Stimulated activated CD8-positive, alpha-beta memory T cell treated with anti-CD3 and anti-CD28 coated beads, Interleukin-15, amount 100 ng/mL, for 4 hours (primary cell): Measurements from ENCODE around the gene ZFHX3.

ENCODE experiments used
- DNase-seq, 2 donors: peaks; one replicate each; pipeline ENCODE4 v3.0.0-alpha.2; 2020; ENCODE audit warnings: low read depth in 2 of 2

The ZFHX3 gene

DNA sequence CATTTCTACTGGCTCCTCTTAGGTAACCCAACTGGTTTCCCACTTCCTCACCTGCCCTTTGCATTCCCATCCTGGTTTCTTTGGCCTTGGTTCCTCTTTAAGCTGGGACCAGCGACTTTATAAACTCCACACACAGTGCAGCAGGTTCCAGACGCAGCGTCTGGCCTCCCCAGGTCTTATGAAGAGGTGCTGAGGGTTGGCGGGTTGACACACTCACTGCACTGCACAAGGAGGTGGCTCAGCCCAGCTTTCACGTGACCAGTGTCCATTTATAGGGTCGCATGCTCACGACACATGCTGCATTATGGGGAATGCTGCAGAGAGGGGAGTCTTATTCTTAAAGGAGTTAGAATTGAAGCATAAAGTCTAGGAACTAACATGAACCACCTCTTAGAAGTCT is 70.8 kb downstream of the ZFHX3 start:
- no peak for DNase-seq

DNA sequence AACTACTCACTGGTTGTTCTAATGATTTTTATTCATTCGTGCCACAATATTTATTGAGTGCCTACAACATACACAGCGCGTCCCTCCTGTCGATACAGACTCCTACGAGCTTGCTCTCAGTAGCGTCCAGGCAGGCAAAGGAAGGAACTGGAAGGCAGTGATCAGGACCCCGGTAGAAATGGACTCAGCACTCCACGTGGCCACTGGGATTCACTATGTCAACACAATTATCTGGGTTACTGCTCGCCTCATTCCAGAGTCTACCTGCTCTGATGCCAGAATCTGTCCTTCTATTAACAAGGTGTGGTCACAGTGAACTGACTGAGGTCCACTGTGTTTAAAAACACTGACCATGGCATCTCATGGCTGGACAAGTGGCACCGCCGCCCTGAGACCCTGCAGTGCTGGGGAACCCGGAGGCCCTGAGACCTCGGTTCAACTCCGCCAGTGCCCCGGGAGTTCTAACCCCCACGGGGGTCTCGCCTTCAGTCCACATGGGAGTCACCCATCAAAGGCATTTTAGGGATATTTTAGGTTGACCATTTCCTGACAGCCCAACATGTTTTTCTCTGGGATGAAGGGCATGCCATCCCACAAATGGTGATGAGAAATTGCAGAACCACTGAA is 71.4 kb downstream of the ZFHX3 start:
- DNase-seq, result no peak

DNA sequence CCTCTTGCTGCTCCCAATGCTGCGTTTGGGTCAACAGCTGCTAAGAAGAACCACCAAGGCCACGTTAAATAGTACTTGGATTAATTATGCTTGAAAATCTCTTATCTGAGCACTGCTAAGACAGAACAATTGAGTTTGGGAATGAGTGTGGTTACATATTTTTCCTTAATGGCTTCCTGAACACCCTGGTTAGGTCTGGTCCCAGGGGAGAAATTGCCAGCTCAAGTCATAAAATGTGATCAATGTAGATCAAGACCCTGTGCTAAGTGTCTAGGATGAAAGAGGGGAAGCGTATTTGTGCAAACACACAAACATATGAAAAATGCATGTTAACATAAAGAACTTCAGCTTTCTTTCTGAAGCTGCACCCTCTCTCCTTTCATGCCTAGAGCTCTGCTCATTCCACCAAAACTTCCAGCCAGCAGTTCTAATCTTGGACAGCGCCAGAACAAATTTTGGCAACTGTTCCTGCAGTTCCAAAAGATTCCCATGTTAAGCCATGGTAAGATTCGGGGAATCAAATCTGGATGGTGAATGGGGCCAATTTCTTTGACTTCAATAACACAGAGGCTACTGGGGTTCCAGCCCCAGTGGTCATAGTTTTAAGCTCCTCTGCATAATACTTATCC is 72.0 kb downstream of the ZFHX3 start:
- no peak for DNase-seq

- no peak for DNase-seq
These were observed 73.7 kb downstream of the ZFHX3 start for GRCh38 chr16:72974142-72974769.

- DNase-seq, result no peak
These were observed 74.9 kb downstream of the ZFHX3 start for GRCh38 chr16:72972878-72973571.

GRCh38 chr16:72971370-72971769 is 76.6 kb downstream of the ZFHX3 start:
- DNase-seq, result no peak

DNA sequence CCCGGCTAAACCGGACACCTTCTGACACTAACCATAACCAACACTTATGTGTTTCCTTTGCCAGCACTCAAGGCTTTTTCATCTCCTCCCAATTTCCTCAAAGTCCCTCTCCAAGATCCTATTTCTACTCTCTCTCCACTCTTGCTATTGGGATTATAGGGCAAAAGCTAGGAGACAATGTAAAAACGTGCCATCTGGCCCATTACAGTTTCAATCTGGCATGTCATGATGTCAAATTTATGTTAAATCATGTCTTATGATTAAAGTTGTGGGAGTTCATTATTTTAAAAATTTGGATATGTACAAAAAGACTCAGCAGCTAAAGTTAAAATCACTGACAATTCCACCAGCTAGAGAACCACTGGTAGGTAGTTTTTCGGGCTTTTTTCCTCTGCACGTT is 77.3 kb downstream of the ZFHX3 start:
- DNase-seq, result no peak

DNA sequence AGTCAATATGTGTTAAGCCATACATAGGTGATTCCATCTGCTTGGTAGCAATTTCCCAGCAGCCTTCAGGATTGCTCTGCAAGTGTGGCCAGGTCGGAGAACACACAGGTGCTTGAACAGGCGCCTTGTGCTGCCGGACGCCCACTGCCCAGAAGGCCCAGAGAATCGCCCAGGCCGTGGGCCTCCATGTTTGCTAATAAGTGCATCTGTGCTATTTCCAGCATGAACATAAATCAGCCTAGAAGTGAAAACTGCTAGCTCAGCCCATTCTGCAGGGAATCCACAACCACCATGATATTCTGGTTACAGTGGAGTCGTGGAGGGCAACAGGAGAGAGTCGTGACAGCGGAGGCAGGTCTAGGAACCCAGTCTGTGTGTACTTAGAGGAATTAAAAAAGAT is 78.1 kb downstream of the ZFHX3 start:
- no peak for DNase-seq

GRCh38 chr16:72969146-72969545 is 78.8 kb downstream of the ZFHX3 start:
- no peak for DNase-seq

DNA sequence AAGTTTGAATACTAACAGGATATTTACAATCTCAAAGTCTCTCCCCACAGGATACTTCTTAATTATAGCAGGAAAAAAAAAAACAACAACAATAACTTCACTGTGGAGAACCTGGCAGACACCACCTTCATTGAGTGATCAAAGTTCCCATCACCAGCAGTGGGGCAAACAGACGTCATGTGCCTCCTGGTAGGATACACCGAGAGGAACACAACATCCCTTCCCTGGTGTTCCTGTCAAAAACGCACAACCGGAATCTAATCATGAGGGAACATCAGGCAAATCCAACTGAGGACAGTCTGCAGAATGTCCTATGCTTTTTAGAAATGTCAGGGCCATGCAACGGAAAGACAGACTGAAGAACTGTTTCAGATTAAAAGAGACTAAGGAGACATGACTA is 80.0 kb downstream of the ZFHX3 start:
- DNase-seq, result no peak

- no peak for DNase-seq
These were observed 84.2 kb downstream of the ZFHX3 start for GRCh38 chr16:72963533-72964315.

GRCh38 chr16:72962347-72962746 is 85.6 kb downstream of the ZFHX3 start:
- no peak for DNase-seq

GRCh38 chr16:72961863-72962262 is 86.1 kb downstream of the ZFHX3 start:
- DNase-seq, result no peak

DNA sequence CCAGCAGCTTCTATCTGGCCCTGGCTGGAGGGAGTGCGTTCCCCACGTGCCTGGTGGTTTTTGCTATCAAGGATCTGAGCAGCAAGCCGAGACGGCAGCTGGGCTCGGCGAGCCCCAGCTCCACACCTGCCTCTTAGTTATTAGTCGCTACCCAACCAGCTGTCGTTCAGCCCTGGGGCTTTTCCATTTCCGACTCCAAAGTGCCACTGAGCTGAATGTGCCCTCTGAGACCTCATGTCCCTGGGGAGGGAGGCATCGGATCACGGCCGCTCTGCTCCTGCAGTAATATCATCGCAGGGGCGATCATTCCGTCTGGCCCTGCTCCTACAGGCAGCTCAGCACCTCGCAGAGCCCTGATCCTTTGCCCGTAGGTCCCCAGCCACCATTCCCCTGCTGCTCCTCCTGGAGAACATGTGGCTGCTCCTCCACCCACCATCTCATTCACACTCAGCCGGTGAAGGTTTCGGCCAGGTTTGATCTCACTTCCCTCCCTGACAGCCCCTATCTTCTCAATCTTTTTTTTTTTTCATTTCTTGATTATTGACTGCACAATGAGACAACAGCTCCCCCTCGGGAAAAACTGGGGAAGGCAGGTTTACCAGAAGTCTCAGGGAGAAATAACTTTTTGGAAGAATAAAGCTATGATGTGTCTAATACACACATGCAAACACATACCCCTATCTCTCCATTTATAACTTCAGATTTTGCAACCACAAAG is 86.7 kb downstream of the ZFHX3 start:
- no peak for DNase-seq

GRCh38 chr16:72960101-72960500 is 87.8 kb downstream of the ZFHX3 start:
- DNase-seq, result no peak

GRCh38 chr16:72959301-72959996 is 88.5 kb downstream of the ZFHX3 start:
- DNase-seq, result no peak

DNA sequence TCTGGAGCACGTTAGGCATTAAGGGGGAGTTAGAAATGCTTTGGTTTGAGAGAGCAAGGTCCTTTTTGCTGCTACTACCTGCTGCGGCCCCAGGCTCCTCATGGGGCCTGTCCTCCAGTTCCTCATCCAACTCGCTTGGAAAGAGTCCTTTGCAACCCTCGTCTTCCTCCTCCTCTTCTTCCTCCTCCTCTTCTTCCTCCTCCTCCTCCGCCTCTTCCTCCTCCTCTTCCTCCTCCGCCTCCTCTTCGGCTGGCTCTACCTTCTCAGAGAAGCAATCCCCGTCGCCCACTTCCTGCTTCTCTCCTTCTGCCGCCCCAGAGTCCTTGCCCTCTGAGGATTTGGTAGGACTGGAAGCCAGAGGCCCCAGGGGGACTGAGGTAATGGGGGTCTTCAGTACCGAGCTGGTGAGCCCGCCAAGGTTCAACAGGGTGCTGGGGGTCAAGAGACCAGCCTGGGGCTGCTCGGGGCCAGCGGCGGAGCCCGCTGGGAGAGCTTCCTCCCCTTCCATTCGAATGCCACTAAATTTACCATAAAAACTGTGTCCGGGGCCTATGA is 89.3 kb downstream of the ZFHX3 start:
- no peak for DNase-seq

GRCh38 chr16:72957303-72958277 is 90.3 kb downstream of the ZFHX3 start:
- DNase-seq, result no peak
